GM19397 (cell line): ENCODE data around the gene BOLL.
"Not testable (repeated sequence)": the region's sequence is repeated elsewhere in the genome, so short reads cannot be mapped to it uniquely, and the experiment has no call there.

Experiments
- ATAC-seq: cut with Tn5 transposase; IDR thresholded peaks from one replicate; pipeline ENCODE4 v1.9.1; 2021; ENCODE audit warnings: mild to moderate bottlenecking, moderate library complexity; ENCODE audit not compliant: unreplicated experiment

BOLL gene

GRCh38 chr2:197784956-197785941 is at the start of gene BOLL:
Gene BOLL (minus strand): TSS chr2:197785319. CDS start chr2:197781850, 3,469 bp downstream.
- ATAC-seq = no peak

DNA sequence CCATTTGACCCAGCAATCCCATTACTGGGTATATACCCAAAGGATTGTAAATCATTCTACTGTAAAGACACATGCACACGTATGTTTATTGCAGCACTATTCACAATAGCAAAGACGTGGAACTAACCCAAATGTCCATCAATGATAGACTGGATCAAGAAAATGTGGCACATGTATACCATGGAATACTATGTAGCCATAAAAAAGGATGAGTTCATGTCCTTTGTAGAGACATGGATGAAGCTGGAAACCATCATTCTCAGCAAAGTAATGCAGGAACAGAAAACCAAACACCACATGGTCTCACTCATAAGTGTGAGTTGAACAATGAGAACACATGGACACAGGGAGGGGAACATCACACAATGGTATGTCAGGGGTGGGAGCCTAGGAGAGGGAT is 49.7 kb upstream of the BOLL start:
- ATAC-seq = not testable (repeated sequence)

GRCh38 chr2:197828464-197829135 is 43.5 kb upstream of the BOLL start:
- no peak for ATAC-seq

GRCh38 chr2:197827618-197828017 is 42.5 kb upstream of the BOLL start:
- no peak for ATAC-seq

DNA sequence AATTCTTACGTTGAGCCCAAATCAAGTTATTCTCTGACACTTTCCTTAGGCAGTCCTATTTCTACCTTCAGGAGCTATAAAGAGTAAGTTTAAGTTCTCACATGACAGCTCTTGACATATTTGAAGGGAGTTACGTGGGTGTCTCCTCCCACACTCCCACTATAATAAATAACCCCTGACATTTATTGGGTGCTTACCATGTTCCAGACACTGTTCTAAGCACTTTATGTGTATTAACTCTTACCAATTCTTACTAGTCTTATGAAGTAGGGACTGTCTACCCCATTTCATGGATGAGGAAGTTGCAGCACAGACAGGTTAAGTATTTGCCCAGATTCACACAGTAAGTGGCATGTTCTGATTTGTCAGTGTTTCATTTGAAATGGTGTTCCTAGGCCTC is 37.2 kb upstream of the BOLL start:
- no peak for ATAC-seq

DNA sequence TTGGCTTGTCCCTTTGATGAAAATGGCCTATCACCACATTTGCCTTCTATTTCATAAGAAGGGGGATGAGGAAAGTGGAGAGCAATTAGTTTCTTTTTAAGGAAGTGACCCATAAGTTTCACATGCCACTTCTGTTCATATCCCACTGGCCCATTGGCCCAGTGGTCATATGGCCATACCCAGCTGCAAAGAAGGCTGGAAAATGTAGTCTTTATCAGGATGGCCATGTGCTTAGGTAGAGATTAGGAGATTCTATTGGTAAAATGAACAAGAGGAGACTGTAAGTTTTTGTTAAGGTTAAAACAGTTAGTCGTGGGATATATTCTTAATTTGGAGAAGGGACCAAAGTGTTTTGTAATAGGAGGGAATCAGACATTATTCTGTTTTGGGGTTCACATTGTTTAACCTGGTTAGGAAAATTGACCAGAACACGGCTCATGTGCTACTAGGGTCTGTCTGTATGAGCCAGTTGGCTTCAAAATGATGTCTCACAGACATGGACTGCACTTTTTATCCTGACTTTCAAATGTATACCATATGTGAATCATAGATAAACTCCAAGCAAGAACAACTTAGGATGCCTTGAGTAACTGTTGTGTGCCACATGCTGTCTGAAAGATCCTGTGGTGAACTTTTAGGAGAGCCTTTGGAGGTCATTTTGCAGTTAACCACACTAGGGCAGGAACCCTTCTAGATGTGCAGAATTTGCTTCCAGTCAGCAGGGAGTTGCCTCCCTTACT is 36.6 kb upstream of the BOLL start:
- ATAC-seq = no peak

GRCh38 chr2:197814526-197814925 is 29.4 kb upstream of the BOLL start:
- no peak for ATAC-seq

DNA sequence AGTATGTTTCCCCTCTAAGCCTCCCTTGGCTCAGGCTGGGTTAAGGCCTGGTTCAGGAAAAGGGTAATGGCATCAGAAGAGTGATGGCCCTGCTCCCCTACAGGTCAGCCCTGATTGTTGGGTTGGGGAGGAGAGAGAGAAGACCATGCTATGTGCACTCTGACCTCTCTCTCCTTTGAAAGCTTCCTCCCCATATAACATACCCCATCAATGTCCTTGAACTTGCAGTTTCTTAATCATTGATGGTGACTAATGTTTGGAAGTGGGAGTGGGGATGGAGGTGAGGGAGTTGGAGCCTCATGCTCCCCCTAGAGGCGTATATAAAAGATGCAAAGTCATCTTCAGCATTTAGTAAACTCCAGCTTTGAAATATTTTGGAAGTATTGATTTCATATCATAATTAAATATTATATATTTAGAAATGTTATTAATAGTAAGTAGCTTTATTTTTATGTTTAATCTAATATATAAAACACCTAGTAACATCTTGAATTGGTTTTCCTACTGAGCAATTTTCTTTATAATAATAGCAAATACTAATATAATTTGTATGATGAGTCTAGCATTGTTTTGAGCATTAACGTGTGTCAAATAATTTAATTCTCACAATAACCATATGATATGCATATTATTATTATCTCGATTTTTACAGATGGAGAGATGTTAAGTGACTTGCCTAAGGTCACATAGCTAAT is 28.1 kb upstream of the BOLL start:
- no peak for ATAC-seq

GRCh38 chr2:197810491-197810890 is 25.4 kb upstream of the BOLL start:
- ATAC-seq = no peak

DNA sequence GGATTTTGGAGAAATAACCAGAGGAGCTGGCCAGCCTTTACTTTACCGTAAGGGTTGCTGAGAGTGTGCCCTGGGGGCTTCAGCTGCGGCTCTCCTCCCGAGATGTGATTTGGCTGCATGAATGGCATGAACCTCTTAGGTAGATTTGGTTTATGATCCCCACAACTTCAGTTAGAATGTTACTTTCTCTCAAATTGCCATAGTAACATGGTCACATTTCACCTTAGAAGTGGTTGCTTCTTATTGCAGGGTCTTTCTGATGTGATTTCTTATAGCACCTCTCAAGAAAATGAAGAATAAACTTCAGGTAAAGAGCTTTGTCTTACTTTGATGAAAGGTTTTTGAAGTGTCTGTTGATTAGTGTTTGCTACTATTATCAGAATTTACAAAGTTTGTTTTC is 24.9 kb upstream of the BOLL start:
- ATAC-seq = no peak

GRCh38 chr2:197809064-197809463 is 23.9 kb upstream of the BOLL start:
- no peak for ATAC-seq

- ATAC-seq = no peak
Observed at GRCh38 chr2:197805715-197806633, 20.9 kb upstream of the BOLL start.

- peak; percentile 30 for ATAC-seq
Observed at GRCh38 chr2:197804758-197805714, 19.9 kb upstream of the BOLL start.

- ATAC-seq = peak; percentile 100
Observed at GRCh38 chr2:197804049-197804757, 19.1 kb upstream of the BOLL start, which contains the start of gene PLCL1. Gene PLCL1 (plus strand): TSS chr2:197804593.

DNA sequence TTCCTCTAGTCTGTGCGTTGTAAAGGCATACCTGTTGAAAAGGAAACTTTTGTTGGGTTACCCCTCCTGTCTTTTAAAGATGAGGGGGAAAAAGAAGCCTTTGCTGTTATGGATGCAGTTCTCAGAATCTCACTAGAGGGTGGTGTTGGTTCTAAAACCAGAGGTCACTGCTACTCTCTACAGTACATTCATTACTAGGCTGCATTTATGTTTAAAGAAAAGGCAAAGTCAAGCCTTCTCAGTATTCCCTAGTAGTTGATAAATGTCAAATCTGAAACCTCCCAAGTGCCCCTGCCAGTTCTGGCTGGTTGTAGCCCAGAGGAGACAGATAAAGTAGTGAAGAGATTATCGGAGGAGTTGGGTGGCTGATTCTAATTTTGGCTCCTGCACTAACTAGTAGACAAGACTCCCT is 17.9 kb upstream of the BOLL start:
- no peak for ATAC-seq

- ATAC-seq = no peak
Observed at GRCh38 chr2:197801033-197801432, 15.9 kb upstream of the BOLL start.

- ATAC-seq = no peak
Observed at GRCh38 chr2:197800091-197800490, 15.0 kb upstream of the BOLL start.

GRCh38 chr2:197799068-197799467 is 13.9 kb upstream of the BOLL start:
- ATAC-seq = no peak
